HG03457 (cell line): ENCODE results near the gene BMPR1B.
"Not testable (repeated sequence)": the region's sequence is repeated elsewhere in the genome, so short reads cannot be mapped to it uniquely, and the experiment has no call there.

ENCODE experiments used
- ATAC-seq: cut with Tn5 transposase; IDR thresholded peaks from one replicate; pipeline ENCODE4 v1.9.1; 2021; ENCODE audit warnings: moderate number of reproducible peaks; ENCODE audit not compliant: unreplicated experiment

BMPR1B gene

DNA sequence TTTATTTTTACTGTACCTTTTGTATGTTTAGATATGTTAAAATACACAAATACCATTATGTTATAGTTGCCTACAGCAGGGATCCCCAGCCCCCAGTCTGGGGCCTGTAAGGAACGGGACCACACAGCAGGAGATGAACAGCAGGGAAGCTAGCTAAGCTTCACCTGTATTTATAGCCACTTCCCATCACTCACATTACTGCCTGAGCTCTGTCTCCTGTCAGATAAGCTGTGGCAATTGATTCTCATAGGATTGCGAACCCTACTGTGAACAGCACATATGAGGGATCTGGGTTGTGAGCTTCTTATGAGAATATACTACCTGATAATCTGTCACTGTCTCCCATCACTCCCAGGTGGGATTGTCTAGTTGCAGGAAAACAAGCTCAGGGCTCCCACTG, 73.9 kb downstream of the BMPR1B start:
- no peak for ATAC-seq

DNA sequence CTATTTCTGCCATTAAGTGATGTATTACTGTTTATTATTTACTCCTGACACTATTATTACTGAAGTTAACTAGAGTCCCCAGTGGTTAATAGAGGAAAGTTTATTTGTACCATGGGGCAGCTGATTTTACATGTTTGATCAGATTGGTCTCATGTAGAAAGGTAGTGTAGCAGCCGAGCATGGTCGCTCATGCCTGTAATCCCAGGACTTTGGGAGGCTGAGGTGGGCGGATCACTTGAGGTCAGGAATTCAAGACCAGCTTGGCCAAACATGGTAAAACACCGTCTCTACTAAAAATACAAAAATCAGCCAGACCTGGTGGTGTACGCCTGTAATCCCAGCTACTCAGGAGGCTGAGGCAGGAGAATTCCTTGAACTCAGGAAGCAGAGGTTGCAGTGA, 74.6 kb downstream of the BMPR1B start:
- not testable (repeated sequence) for ATAC-seq

GRCh38 chr4:94833394-94833793, 75.6 kb downstream of the BMPR1B start:
- no peak for ATAC-seq

GRCh38 chr4:94834501-94834900, 76.7 kb downstream of the BMPR1B start:
- no peak for ATAC-seq

DNA sequence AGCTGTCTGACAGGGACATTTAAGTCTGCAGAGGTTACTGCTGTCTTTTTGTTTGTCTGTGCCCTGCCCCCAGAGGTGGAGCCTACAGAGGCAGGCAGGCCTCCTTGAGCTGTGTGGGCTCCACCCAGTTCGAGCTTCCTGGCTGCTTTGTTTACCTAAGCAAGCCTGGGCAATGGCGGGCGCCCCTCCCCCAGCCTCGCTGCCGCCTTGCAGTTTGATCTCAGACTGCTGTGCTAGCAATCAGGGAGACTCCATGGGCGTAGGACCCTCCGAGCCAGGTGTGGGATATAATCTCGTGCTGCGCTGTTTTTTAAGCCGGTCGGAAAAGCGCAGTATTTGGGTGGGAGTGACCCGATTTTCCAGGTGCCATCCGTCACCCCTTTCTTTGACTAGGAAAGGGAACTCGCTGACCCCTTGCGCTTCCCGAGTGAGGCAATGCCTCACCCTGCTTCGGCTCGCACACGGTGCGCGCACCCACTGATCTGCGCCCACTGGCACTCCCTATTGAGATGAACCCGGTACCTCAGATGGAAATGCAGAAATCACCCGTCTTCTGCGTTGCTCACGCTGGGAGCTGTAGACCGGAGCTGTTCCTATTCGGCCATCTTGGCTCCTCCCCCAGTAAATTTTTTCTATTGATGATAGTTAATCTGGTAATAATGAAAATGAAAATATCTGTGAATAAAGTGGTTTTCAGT, 83.6 kb downstream of the BMPR1B start:
- ATAC-seq, result not testable (repeated sequence)

DNA sequence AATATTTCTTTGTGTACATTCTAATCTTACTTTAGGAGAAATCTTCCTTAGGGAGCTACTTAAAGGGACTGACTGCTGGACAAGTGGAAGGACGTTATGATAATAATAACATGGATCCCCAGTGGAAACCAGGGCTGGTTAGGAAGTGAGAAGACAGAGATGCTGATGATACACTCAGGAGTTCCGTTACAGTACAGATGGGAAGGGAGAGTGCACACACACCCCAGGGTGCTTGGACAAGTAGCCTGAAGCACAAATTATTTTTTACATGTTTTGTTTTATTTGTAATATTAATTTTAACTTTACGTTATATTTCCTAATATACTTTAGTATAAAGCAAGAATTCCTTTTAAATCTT, 84.1 kb downstream of the BMPR1B start:
- no peak for ATAC-seq

DNA sequence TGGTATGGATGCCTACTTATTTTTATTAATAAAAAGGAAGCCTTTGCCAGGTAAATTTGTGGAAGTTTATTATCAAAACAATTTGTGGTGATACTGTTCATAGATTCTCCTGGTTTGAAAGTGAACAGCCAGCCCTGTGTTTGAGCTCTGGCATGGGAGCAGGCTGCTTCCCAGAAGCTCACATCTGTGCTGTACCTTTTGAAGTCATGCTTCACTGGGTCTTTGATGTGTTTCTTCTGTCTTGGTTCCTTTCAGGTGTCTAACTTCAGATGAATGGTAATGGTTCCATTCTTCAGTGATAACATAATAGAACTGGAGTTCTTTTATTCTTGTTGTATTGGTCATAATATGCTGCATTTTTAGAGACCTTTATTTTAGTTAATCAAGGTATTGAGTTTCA, 85.5 kb downstream of the BMPR1B start:
- ATAC-seq, result no peak

DNA sequence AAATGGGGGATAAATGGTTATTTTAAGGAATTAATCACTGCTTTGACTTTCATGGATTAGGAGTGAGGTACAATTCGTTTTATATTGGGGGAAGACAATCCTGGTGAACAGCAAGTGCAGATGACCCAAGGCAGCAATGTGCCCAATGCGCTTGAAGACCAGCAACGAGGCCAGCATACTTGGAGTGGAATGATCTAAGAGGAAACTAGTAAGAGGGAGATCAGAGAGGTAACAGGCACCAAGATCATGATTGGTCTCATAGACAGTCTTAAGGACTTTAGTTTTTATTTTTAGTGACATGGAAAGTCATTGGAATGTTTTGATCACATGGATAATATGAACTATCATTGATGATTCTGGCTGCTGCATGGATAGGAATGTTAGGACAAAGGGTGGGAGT, 90.6 kb downstream of the BMPR1B start:
- ATAC-seq, result no peak

GRCh38 chr4:94849901-94850300, 92.1 kb downstream of the BMPR1B start:
- no peak for ATAC-seq

GRCh38 chr4:94852616-94853015, 94.9 kb downstream of the BMPR1B start:
- ATAC-seq, result no peak

DNA sequence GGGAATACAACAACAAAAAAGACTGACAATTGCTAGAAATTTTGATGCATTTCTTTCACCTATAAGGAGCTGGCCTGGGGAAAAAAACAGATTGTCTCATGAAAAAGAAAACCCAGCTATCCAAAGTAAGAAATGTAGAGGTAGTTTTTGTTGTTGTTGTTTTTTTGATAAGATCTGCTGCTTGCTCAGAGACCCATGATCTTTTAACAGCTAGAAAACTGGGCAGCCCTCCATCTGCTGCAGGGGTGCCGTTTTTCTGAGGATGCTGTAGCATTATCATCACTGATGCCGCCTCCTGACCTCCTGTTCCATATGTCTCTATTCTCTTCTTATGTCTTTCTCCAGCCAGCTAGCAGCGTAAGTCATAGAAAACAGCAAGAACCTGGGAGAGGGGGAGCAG, 98.3 kb downstream of the BMPR1B start:
- no peak for ATAC-seq

GRCh38 chr4:94870146-94870545, 112.4 kb downstream of the BMPR1B start:
- ATAC-seq, result no peak

DNA sequence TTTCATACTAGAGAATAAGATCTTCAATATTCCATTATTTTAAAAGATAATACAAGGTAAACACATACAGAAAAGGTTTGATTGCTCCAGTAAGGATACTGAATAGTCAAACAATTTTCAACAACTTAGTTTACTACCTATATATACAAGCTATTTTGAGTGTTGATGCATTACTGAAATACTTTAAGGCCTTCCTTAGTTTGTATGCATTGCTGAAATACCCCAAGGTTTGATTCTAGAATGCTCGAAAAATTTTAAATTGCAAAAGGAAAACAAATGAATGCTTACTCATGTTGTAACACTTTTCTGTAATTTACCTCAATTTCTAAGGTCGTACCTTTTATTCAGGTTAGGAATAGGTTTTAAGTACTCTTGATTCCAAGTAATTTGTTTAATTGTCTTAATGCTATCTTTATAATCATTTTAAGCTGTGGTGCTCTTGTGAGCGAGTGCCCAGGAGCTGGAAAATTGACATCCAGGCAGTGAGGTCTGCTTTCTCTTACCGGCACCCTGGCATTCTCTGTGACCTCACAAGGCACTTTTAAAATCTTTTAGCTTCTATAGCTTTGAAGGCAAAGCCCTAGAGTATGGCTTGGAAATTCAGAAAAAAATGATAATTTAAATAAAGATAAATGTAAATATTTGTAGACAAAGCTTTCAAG, 114.0 kb downstream of the BMPR1B start:
- no peak for ATAC-seq

- ATAC-seq, result no peak
These were observed 120.2 kb downstream of the BMPR1B start for GRCh38 chr4:94877973-94878372.

DNA sequence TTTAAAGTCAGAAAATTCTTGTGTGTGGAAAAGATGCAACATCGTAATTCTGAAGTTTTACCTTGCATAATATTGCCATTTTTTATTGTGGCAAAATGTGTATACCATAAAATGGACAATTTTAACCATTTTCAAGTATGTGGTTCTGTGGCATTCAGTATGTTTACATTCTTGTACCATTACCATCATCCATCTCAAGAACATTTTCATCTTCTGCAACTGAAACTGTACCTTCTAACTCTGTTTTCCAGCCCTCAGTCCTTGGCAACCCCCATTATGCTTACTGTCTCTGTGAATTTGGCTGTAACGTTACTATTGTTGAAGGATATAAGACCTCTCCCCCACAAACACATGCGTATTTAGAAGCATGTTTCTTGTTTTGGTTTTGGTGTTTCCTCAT, 123.2 kb downstream of the BMPR1B start:
- ATAC-seq, result no peak

DNA sequence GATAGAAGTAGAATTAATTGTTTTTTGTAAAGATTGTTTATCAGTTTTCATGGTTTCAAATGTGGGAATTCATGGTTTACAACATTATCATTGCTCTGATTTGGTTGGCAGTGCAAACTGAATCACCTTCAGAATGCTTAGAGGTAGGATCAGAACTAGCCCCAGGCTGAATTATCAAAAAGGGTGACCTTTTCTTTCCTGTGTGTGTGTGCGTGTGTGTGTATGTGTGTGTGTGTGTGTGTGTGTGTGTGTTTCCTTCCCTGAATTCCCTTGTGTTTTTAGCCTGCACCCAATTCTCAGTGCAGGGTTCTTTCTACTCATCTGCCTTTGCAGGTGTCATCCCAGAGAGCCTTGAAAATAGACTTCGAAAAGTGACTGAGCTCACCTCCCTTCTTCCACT, 125.0 kb downstream of the BMPR1B start:
- no peak for ATAC-seq

GRCh38 chr4:94887027-94887426, 129.3 kb downstream of the BMPR1B start:
- ATAC-seq, result no peak

DNA sequence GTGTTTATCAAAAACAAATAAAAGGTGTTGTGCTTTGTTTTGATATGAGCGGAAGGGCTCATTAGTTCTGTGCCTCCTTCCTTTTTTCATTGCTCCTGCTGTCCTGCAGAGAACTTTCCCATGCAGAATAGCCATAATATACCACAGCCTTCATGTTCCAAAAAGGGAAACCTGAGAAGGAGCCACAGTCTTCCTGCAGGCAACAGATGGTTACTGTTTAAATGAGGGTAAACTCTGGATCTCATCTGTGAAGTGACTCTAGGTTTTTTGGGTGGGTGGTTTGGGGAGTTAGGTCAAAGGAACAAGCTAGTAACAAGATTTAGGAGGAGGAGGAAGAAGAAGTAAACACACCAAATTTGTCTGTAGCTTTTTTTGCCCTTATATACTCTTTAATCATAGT, 131.8 kb downstream of the BMPR1B start:
- ATAC-seq, result no peak

GRCh38 chr4:94889946-94890345, 132.2 kb downstream of the BMPR1B start:
- ATAC-seq, result no peak

GRCh38 chr4:94890579-94890978, 132.8 kb downstream of the BMPR1B start:
- no peak for ATAC-seq

- ATAC-seq, result no peak
These were observed 134.3 kb downstream of the BMPR1B start for GRCh38 chr4:94892051-94892450.

DNA sequence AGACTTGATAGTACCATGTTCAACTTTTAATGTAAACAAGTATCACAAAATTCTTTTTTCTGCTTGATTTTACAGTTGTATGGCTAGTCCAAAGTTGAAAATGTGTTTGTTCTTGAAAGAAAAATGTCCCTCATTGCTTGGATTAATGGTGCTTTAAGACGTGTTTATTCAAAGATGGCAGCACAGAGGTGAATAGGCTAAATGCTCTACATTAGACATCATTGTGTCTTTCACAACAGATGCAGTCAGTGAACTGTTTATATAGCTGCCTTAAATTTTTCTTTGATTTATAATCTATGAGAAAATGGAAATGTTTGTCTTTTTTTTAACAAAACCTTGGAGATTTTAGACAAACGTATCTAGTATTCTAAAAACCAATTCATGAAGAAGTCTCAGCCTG, 137.3 kb downstream of the BMPR1B start:
- ATAC-seq, result no peak

- ATAC-seq, result no peak
These were observed 139.3 kb downstream of the BMPR1B start for GRCh38 chr4:94897023-94897422.
